GM12878 (cell line): Measurements from ENCODE around the gene FOXK1. TPM values are rescaled to one million over a fixed set of nuclear protein-coding genes. Genes with fewer than 3 reads are reported as not detected.

ENCODE experiments used
- ATAC-seq: fragments of 200-7000 bp; cut with Tn5 transposase; 3 replicates; pipeline ENCODE4 v1.9.1; 2020; ENCODE audit warnings: mild to moderate bottlenecking, moderate library complexity
- BruUV-seq: library from RNA; stranded (reverse); fragments of 400-500 nt; replicated peaks from 2 replicates; lab custom pipeline; 2021; lab: Mats Ljungman, UMichigan
- CTCF ChIA-PET: fragments of 300-600 bp; sonication (Branson Sonifier 250); formaldehyde crosslinking; extraction: SDS; loops from one replicate; lab custom pipeline; 2021; ENCODE audit warnings: inconsistent platforms; lab: Yijun Ruan, JAX
- POLR2A ChIA-PET: fragments of 350-600 bp; formaldehyde crosslinking; extraction: SDS; loops from one replicate; lab custom pipeline; 2021; ENCODE audit warnings: inconsistent platforms; lab: Charles Lee
- RAD21 ChIA-PET: fragments of 300-600 bp; sonication (Branson Sonifier 250); formaldehyde crosslinking; loops from one replicate; lab custom pipeline; 2023; ENCODE audit warnings: antibody characterized with exemption; ENCODE audit not compliant: unreplicated experiment; lab: Charles Lee
- SMC1A ChIA-PET: fragments of 300-600 bp; sonication (Branson Sonifier 250); formaldehyde crosslinking; loops from one replicate; lab custom pipeline; 2023; ENCODE audit not compliant: unreplicated experiment, uncharacterized antibody; lab: Charles Lee
- DNase-seq: peaks from one replicate; pipeline ENCODE4 v3.0.0-alpha.2; 2011; ENCODE audit warnings: low read depth, low spot score
- FAIRE-seq: peaks from 3 replicates; lab custom pipeline; 2011; peaks lifted over from hg19 to GRCh38; lab: Jason Lieb, UNC
- H2AFZ ChIP-seq: 2 replicates; pipeline ENCODE4 v1.6.0; 2011; ENCODE audit warnings: low read depth, low read length, control low read depth; ENCODE audit not compliant: control insufficient read depth
- H3K27ac ChIP-seq: 2 replicates; pipeline ENCODE4 v1.5.1; 2011; ENCODE audit warnings: control low read depth; ENCODE audit not compliant: control insufficient read depth, insufficient read depth
- H3K27me3 ChIP-seq, 2 experiments: replicated peaks in 1 of 2; 2 replicates each; pipeline versions ENCODE4 v1.6.0 to v1.6.1; 2011; ENCODE audit warnings: low read length in 1 of 2; ENCODE audit not compliant: control insufficient read depth in 2 of 2, insufficient read depth in 2 of 2
- H3K36me3 ChIP-seq, 2 experiments: 2 replicates each; pipeline ENCODE4 v1.5.1; 2011; ENCODE audit warnings: low read length in 1 of 2; ENCODE audit not compliant: control insufficient read depth in 2 of 2, insufficient read depth in 2 of 2
- H3K4me1 ChIP-seq: 2 replicates; pipeline ENCODE4 v1.6.1; 2011; ENCODE audit warnings: mild to moderate bottlenecking, low read length, moderate library complexity, mixed read lengths; ENCODE audit not compliant: control insufficient read depth, insufficient read depth
- H3K4me2 ChIP-seq: 2 replicates; pipeline ENCODE4 v1.6.0; 2011; ENCODE audit warnings: control low read depth; ENCODE audit not compliant: control insufficient read depth, insufficient read depth
- H3K4me3 ChIP-seq: fragments of 200-600 bp; sonication (generic); 2 replicates; pipeline ENCODE4 v1.5.1; 2016
- H3K79me2 ChIP-seq: 2 replicates; pipeline ENCODE4 v1.6.0; 2011; ENCODE audit warnings: low read length; ENCODE audit not compliant: control insufficient read depth, insufficient read depth
- H3K9ac ChIP-seq: 2 replicates; pipeline ENCODE4 v1.8.0; 2011; ENCODE audit warnings: low read length, control low read depth, mixed read lengths; ENCODE audit not compliant: control insufficient read depth, insufficient read depth
- H3K9me3 ChIP-seq: replicated peaks from 3 replicates; pipeline ENCODE4 v1.5.1; 2011; ENCODE audit warnings: mild to moderate bottlenecking, low read length; ENCODE audit not compliant: control insufficient read depth, insufficient read depth
- H4K20me1 ChIP-seq: 2 replicates; pipeline ENCODE4 v1.6.0; 2011; ENCODE audit not compliant: control insufficient read depth, insufficient read depth
- BHLHE40 ChIP-seq, 2 experiments: fragments of 450-650 bp in 1 of 2; IDR thresholded peaks; 2 replicates each; pipeline ENCODE4 v1.6.1; 2011 to 2017; ENCODE audit warnings: low read depth in 2 of 2, borderline replicate concordance in 1 of 2, improper control_type of control experiment in 1 of 2, low read length in 1 of 2, mild to moderate bottlenecking in 1 of 2
- BRCA1 ChIP-seq: IDR thresholded peaks from 2 replicates; pipeline ENCODE4 v1.6.1; 2011; ENCODE audit warnings: low read depth, low read length, improper control_type of control experiment
- CBX3 ChIP-seq: fragments of 200-600 bp; sonication (generic); IDR thresholded peaks from 2 replicates; pipeline ENCODE4 v1.6.1; 2016; ENCODE audit warnings: low read depth, borderline replicate concordance
- CREM ChIP-seq: IDR thresholded peaks from 2 replicates; pipeline ENCODE4 v1.6.1; 2014; ENCODE audit warnings: antibody characterized with exemption, low read depth
- EED ChIP-seq: sonication (generic); IDR thresholded peaks from 2 replicates; pipeline ENCODE4 v1.6.1; 2016; ENCODE audit warnings: antibody characterized with exemption, low read depth
- EZH2 ChIP-seq: IDR thresholded peaks from 2 replicates; pipeline ENCODE4 v1.6.1; 2012; ENCODE audit warnings: low read depth, mild to moderate bottlenecking, control low read depth, inconsistent platforms, low read length, borderline replicate concordance; ENCODE audit not compliant: control insufficient read depth
- FOS ChIP-seq: IDR thresholded peaks from 3 replicates; pipeline ENCODE4 v1.6.1; 2011; ENCODE audit warnings: borderline replicate concordance; ENCODE audit not compliant: insufficient read length; ENCODE audit errors: extremely low read depth
- GABPA ChIP-seq: IDR thresholded peaks from 2 replicates; pipeline ENCODE4 v1.6.1; 2014; ENCODE audit warnings: antibody characterized with exemption, low read depth, mild to moderate bottlenecking, inconsistent platforms
- JUNB ChIP-seq: IDR thresholded peaks from 2 replicates; pipeline ENCODE4 v1.6.1; 2016; ENCODE audit warnings: antibody characterized with exemption, mild to moderate bottlenecking
- MEF2B ChIP-seq: fragments of 450-650 bp; IDR thresholded peaks from 2 replicates; pipeline ENCODE4 v1.6.1; 2018; ENCODE audit warnings: mild to moderate bottlenecking, moderate library complexity; ENCODE audit not compliant: partially characterized antibody, poor library complexity, severe bottlenecking
- RAD51 ChIP-seq: fragments of 450-650 bp; IDR thresholded peaks from 2 replicates; pipeline ENCODE4 v1.6.1; 2016; ENCODE audit warnings: moderate library complexity, mild to moderate bottlenecking, inconsistent platforms
- RELA ChIP-seq: fragments of 450-650 bp; IDR thresholded peaks from 2 replicates; pipeline ENCODE4 v1.8.0; 2014; ENCODE audit warnings: borderline replicate concordance; ENCODE audit not compliant: partially characterized antibody
- REST ChIP-seq: IDR thresholded peaks from 2 replicates; pipeline ENCODE4 v1.6.1; 2012; ENCODE audit warnings: mild to moderate bottlenecking, low read depth, low read length
- SKIL ChIP-seq: fragments of 450-650 bp; IDR thresholded peaks from 2 replicates; pipeline ENCODE4 v1.6.1; 2017; ENCODE audit warnings: mild to moderate bottlenecking, low read depth, inconsistent platforms; ENCODE audit not compliant: poor library complexity, severe bottlenecking
- TAF1 ChIP-seq: IDR thresholded peaks from 2 replicates; pipeline ENCODE4 v1.6.1; 2011; ENCODE audit warnings: mild to moderate bottlenecking, low read depth, low read length, borderline replicate concordance
- YBX1 ChIP-seq: fragments of 450-650 bp; IDR thresholded peaks from 2 replicates; pipeline ENCODE4 v1.6.1; 2016; ENCODE audit warnings: antibody characterized with exemption
- WGBS: methylation state at CpG from one replicate; pipeline ENCODE4 v1.1.6; 2016; ENCODE audit warnings: low lambda C conversion rate; ENCODE audit not compliant: insufficient replicate concordance, insufficient coverage; ENCODE audit errors: missing lambda C conversion rate; 5-methylcytosine and 5-hydroxymethylcytosine counted together
- in situ Hi-C: fragments of 300-500 bp; cut with MboI; formaldehyde crosslinking; loops from 9 replicates; pipeline ENCODE4 v1.14.3; 2018; ENCODE audit warnings: mixed read lengths
- intact Hi-C: fragments of 100-400 bp; cut with micrococcal nuclease; formaldehyde crosslinking; loops from one replicate; pipeline ENCODE4 v1.14.2; 2022; ENCODE audit not compliant: unreplicated experiment
- polyA plus RNA-seq, 11 experiments: library from polyadenylated mRNA; depleted of rRNA in 4 of 11; unstranded in 6 of 11; stranded (reverse) in 5 of 11; fragments of >200 nt; fragmentation: Nextera tagmentation in 4 of 11; fragmentation: Illumina TruSeq in 1 of 11; extraction: Ambion mirVana in 4 of 11; extraction: Trizol in 1 of 11; gene quantifications; 1 replicate in 1 of 11; 2 replicates in 10 of 11; pipeline versions ENCODE4 v1.2.1 to v1.2.3, GENCODE V29; 2011 to 2016; ENCODE audit warnings: inconsistent platforms in 2 of 11, missing spikeins in 2 of 11, low read depth in 1 of 11
- total RNA-seq, 4 experiments: library from RNA; depleted of rRNA in 3 of 4; stranded (reverse); fragments of >200 nt in 3 of 4; fragmentation: Illumina TruSeq in 1 of 4; extraction: Trizol in 1 of 4; gene quantifications; 2 replicates each; pipeline versions ENCODE4 v1.2.1 to v1.2.3, GENCODE V29; 2013 to 2021
- TF ChIP-seq, protein P1 (sequence below): IDR thresholded peaks from 2 replicates; pipeline ENCODE4 v1.6.1; 2012; ENCODE audit warnings: low read depth, low read length, improper control_type of control experiment

Gene FOXK1
- total and polyA plus RNA-seq, 10 of the 15 experiments (the other 5 are each of a cell fraction or from before 2014, with no cell fraction given) = 0.24 to 31.8 (median 4.5) TPM

DNA sequence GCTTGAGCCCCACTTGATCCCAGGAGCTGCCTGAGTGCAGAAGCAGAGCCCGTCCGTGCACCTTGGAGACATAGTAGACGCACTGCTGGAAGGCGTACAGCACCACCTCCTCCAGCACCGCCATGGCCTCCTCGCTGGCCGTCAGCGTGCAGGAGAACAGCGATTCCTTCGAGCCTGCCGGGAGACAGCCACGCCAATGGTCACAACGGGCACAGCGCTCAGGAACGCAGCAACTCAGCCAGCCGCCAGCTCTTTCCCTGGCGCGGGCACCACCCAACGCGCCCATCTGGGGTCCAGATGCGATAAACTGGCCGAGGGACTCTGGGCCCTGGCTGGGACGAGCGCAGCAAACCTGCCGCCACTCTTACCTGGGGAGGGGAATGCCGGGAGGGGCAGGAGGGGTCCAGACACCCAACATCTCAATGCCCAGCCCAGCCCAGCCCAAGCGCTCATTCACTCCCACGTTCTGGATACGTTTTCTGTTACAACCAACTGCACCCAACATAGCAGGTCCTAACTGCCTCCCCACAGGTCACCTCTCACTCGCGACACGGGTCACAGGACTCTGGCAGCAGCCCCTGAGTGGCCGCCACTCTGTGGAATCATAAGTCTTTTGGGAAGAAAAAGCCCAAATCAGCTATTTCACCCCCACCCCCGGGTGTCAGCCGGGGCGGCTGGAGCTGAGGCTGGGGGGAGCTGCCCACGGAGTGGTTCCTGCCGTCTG, 135.2 kb downstream of the FOXK1 start:
- H3K36me3 ChIP-seq = no peaks in the 10 kb centered on the region
- H3K9me3 ChIP-seq = no peaks in the 10 kb centered on the region; the same call in 2 of the 3 replicates
- no peaks in the 10 kb centered on the region for H4K20me1 ChIP-seq
- TF ChIP-seq CREM = no peak
- no peak for TF ChIP-seq EED
- no peak for TF ChIP-seq EZH2
- TF ChIP-seq, protein P1, sequence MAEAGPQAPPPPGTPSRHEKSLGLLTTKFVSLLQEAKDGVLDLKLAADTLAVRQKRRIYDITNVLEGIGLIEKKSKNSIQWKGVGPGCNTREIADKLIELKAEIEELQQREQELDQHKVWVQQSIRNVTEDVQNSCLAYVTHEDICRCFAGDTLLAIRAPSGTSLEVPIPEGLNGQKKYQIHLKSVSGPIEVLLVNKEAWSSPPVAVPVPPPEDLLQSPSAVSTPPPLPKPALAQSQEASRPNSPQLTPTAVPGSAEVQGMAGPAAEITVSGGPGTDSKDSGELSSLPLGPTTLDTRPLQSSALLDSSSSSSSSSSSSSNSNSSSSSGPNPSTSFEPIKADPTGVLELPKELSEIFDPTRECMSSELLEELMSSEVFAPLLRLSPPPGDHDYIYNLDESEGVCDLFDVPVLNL = no peak
- no peak for TF ChIP-seq BHLHE40 (IDR thresholded peaks at IDR 0.05; ENCODE audit: borderline replicate concordance in 1 of 2, low read depth in 2 of 2, low read length in 1 of 2)
- no peak for TF ChIP-seq GABPA
- no peak for TF ChIP-seq BRCA1
- TF ChIP-seq CBX3 = no peak
- TF ChIP-seq FOS = no peak
- no peak for TF ChIP-seq JUNB
- TF ChIP-seq RAD51 = no peak
- TF ChIP-seq YBX1 = no peak
- TF ChIP-seq TAF1 = no peak
- no peak for TF ChIP-seq REST
- no peak for TF ChIP-seq SKIL
- no peak for TF ChIP-seq MEF2B
- no peak for TF ChIP-seq RELA
- TF ChIP-seq, all 136 proteins: peak for 0
- ChIA-PET SMC1A (no interaction called here), CTCF (no interaction called here), RAD21 (no interaction called here), POLR2A (no interaction called here)
- intact Hi-C loops (no loop called here), in situ Hi-C loops (no loop called here)
- FAIRE-seq (no peak), DNase-seq (no peak), ATAC-seq (no peak)
- no peak overlapping the region for H2AFZ ChIP-seq
- BruUV-seq = no TSS peak
- no peak overlapping the region for H3K9ac ChIP-seq
- 70% methylated on average over 37 of the region's 38 CpGs for WGBS
- no peaks in the 10 kb centered on the region for H3K27me3 ChIP-seq
- H3K27ac ChIP-seq = no peak overlapping the region
- H3K4me1 ChIP-seq = no peaks in the 10 kb centered on the region
- no peak overlapping the region for H3K4me2 ChIP-seq
- H3K79me2 ChIP-seq = no peaks in the 10 kb centered on the region
- no peak overlapping the region for H3K4me3 ChIP-seq
